HG02852 (cell line): ENCODE results near the gene GXYLT2.
"Not testable (repeated sequence)": the region's sequence is repeated elsewhere in the genome, so short reads cannot be mapped to it uniquely, and the experiment has no call there.

Experiments
- ATAC-seq: cut with Tn5 transposase; IDR thresholded peaks from one replicate; pipeline ENCODE4 v1.9.1; 2021; ENCODE audit warnings: mild to moderate bottlenecking, moderate library complexity; ENCODE audit not compliant: unreplicated experiment

Gene GXYLT2

DNA sequence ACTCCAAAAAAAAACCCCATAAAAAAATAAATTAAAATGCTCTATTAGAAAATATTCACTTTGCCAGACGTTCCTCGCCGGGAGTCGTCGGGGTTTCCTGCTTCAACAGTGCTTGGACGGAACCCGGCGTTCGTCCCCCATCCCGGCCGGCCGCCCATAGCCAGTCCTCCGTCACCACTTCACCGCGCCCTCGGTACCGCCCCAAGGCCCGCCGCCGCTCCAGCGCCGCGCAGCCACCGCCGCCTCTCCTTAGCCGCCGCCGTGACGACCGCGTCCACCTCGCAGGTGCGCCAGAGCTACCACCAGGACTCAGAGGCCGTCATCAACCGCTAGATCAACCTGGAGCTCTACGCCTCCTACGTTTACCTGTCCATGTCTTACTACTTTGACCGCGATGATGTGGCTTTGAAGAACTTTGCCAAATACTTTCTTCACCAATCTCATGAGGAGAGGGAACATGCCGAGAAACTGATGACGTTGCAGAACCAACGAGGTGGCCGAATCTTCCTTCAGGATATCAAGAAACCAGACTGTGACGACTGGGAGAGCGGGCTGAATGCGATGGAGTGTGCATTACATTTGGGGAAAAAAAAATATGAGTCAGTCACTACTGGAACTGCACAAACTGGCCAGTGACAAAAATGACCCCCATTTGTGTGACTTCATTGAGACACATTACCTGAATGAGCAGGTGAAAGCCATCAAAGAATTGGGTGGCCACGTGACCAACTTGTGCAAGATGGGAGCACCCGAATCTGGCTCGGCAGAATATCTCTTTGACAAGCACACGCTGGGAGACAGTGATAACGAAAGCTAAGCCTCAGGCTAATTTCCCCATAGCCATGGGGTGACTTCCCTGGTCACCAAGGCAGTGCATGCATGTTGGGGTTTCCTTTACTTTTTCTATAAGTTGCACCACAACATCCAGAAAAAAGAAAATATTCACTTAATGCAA, 41.2 kb downstream of the GXYLT2 start:
- not testable (repeated sequence) for ATAC-seq

DNA sequence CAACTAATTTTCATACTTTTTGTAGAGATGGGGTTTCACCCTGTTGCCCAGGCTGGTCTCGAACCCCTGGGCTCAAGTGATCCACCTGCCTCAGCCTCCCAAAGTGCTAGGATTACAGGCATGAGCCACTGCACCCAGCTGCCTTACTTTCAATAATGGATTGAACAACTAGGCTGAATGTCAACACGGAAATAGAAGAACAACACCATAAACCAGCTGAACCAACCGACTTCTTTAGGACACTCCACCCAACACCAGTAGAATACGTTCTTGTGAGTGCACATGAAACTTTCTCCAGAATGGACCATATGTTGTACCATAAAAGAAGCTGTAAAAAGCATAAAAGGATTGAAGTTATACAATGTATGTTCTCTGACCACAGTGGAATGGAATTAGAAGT, 42.9 kb downstream of the GXYLT2 start:
- no peak for ATAC-seq

GRCh38 chr3:72932416-72932815, 44.6 kb downstream of the GXYLT2 start:
- no peak for ATAC-seq

GRCh38 chr3:72938471-72939265, 50.8 kb downstream of the GXYLT2 start:
- ATAC-seq, result peak; percentile 75

DNA sequence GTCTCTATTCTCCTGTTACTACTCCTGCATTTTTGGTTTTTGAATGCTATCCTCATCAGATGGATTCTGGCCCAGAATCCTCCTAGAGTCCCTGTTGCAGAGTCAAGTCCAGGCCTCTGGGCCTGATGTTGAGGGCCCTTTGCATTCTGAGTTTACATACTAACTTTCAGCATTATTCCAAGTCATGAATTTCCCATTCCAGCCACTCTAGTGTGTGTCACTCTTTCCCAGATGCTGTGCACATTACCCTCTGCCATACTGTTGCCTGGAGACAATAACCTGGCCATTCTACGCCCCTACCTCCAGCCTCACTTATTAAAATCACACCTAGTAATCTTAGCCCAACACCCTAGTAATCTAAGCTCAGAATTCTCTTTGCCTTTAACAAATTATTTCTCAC, 53.4 kb downstream of the GXYLT2 start:
- ATAC-seq, result no peak

DNA sequence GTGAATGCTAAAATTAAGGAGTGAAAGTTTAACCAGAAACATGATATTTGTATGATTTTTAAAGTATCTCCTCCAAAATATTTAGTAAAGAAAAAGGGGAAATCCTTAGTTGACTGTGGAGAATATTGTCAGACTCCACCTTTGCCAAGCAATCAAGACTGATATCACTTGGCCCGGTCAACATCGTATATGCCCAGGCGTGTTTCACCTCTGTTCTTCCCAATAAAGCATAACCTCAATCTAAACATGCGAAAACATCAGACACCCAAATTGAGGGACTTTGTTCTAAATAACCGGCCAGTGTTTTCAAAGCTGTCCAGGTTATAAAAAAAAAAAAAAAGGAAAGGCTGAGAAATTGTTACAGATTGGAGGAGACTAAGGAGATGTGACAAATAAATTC, 54.6 kb downstream of the GXYLT2 start:
- ATAC-seq, result no peak

- ATAC-seq, result no peak
Measured at GRCh38 chr3:72944696-72945095, 56.9 kb downstream of the GXYLT2 start.

DNA sequence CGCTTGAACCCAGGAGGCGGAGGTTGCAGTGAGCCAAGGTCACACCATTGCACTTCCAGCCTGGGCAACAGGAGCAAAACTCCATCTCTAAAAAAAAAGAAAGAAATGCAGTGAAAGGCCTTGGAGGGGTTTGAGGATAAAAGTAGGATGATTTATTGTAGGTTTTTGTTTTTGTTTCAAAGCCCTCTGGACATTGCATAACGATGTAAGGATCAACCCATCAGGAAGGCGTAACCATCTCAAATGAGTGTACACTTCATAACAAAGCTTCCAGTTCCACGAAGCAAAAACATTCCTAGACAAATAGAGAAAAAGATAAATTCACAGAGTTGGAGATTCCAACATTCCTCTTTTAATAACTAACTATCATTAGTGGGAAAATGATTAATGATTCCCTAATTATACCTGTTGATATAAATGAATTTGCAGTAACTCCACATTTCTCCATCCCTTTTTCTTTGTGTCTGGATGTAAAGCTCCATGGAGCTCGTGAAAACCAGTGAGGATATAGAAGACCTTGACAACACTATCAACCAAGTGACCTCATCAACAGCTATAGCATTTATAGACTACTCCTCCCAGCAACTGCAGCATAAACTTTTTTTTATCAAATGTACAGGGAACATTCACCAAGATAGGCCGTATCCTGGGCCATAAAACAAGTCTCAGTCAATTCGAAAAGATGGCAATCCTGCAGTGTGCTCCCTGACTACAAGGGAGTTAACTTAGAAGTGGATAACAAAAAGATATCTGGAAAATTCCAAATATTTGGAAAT, 60.1 kb downstream of the GXYLT2 start:
- ATAC-seq, result no peak

GRCh38 chr3:72949016-72949415, 61.2 kb downstream of the GXYLT2 start:
- no peak for ATAC-seq

DNA sequence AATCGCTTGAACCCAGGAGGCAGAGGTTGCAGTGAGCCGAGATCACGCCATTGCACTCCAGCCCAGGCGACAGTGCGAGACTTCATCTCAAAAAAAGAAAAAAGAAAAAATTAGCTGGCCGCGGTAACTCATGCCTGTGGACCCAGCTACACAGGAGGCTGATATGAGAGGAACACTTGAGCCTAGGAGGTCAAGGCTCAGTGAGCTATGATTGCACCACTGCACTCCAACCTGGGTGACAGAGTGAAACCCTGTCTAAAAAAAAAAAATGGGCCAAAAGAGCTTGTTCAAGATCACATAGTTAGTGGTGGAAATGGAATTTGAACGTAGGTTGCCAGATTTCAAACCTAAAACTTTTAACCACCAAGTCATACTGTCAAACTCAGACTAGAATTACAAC, 62.5 kb downstream of the GXYLT2 start:
- ATAC-seq, result no peak

DNA sequence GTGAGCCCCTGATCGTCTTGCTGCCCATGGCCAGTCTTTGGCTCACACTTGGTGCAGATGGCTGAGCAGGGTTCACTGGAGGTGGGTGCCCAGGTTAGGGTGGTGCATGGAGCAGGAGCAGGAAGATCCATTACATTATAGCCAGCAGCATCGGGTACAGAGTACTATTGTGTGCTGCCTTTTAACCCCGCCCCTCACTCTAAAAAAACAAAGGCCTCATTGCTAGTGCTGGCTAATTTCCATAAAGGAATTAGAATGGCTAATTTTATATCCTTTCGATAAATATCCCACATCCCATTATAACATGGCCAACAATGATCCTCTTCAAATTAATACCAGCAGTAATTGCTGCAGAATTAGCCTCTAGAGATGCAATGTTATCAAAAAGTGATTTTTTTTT, 63.0 kb downstream of the GXYLT2 start:
- no peak for ATAC-seq

DNA sequence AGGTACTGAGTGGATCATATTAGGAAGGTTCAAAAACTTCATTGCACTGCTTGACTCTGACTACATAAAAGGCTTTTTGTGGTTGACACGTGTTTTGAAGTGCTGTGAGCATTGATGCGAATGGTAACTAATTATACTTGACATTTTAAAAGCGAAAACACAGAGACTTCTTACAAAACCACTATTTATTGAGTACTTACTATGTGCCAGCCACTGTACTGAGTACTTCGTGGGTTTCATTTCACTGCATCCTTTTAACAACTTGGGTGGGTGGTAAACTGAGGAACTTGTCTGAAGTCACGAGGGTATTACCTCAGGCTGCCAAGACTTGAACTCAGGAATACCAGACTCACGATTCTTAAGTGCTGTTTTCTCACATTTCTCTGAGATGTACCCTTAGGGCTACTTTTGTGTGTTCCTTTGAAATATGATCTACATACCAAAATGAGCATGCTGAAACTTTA, 63.4 kb downstream of the GXYLT2 start:
- ATAC-seq, result peak; percentile 71

DNA sequence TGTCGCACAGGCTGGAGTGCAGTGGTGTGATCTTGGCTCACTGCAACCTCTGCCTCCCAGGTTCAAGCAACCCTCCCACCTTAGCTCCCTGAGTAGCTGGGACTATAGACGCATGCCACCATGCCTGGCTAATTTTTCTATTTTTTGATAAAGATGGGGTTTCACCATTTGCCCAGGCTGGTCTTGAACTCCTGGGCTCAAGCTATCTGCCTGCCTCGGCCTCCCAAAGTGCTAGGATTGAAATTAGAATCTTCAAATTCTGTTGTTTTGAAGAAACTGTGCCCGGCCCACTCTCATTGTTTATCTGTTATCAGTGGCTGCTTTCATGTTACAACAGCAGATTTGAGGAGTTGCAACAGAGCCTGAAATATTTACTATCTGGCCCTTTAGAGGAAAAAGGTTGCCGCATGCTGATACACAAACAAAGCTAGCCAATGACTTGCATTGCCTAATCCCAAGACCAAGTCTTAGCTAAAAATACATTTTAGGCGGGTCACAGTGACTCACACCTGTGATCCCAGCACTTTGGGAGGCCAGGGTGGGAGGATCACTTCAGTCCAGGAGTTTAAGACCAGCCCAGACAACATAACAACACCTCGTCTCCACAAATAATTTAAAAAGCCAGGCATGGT, 65.6 kb downstream of the GXYLT2 start:
- no peak for ATAC-seq

GRCh38 chr3:72957297-72957696, 69.5 kb downstream of the GXYLT2 start:
- ATAC-seq, result no peak

DNA sequence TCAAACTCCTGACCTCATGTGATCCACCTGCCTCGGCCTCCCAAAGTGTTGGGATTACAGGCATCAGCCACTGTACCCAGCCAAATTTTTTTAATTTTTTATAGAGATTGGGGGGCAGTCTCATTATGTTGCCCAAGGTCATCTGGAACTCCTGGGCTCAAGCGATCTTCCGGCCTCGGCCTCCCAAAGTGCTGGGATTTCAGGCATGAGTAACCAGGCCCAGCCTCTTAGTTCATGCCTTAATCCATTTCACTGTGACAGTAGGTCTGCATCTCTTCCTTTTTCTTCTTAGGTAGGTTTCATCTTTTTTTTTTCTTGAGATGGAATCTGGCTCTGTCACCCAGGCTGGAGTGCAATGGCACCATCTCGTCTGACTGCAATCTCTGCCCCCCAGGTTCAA, 71.5 kb downstream of the GXYLT2 start:
- no peak for ATAC-seq

- ATAC-seq, result no peak
Measured at GRCh38 chr3:72960812-72961518, 73.1 kb downstream of the GXYLT2 start.

DNA sequence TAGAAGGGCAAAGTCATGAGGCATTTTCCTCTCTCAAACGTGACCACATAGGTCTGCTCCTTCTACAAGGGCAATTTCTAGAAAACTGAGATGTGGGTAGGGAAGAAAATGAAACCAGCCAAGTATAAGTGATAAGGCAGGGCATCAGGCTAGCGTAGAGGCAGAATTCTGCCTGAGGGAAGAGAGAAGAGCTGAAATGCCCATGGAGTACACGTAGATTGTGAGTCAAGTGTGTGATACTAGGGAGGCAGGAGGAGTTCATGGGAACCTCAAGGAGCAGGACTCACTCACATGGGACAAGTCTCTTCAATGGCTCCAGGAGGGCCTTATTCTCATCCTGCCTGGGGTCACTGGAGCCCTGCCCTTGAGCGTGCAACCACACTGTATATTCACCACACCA, 73.9 kb downstream of the GXYLT2 start:
- no peak for ATAC-seq

DNA sequence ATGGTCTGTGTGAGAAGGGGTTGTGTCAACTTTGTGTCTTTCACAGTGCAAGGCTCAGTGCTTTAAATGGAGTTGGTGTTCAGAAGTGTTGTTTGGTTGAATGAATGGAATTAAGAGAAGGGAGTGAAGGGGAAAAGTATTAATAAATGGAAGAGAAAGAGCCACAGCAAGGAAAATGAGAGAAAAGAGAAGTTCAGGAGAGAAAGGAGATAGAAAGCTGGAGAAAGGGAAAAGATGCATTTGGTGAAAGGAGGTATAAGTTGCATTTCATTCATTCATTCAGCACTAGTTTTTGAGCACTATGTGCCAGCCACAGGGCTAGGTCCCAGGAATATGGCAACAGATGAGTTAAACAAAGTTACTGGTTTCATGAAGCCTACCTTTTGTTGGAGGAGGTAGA, 74.5 kb downstream of the GXYLT2 start:
- no peak for ATAC-seq

GRCh38 chr3:72964633-72965032, 76.8 kb downstream of the GXYLT2 start:
- ATAC-seq, result no peak

DNA sequence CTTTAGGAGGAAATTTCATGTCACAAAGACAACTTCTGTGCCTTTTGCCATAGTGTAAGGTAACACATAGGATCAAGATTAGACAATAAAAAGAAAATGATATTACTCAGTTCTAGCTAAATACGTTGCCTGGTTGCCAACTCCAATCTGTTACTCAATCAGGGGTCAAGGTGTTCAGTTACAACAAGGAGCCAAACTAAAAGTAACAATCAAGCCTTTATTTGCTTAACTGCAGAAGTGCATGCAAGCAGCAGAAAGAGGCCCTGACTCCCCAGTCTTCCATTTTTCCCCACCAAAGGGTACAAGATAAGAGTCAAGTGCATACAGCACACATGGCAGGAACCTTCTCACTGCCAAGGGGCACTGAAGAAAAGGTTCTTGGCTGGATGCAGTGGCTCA, 80.4 kb downstream of the GXYLT2 start:
- no peak for ATAC-seq
